Adrenal gland (tissue), 12 donors: ENCODE measurements around the gene SORL1. TPM values are rescaled to one million over a fixed set of nuclear protein-coding genes. Genes with fewer than 3 reads are reported as not detected.
"Not testable (repeated sequence)": the region's sequence is repeated elsewhere in the genome, so short reads cannot be mapped to it uniquely, and the experiment has no call there.

ENCODE experiments used
- DNase-seq, 7 donors: peaks; one replicate each; pipeline ENCODE4 v3.0.0-alpha.2; 2019 to 2020
- H3K27ac ChIP-seq, 5 donors: fragments of 200-600 bp; sonication (generic) in 4 of 5; 1 replicate in 3 of 5; 2 replicates in 2 of 5; pipeline versions ENCODE4 v1.5.1 to v1.8.0; 2016 to 2020; ENCODE audit warnings: mild to moderate bottlenecking in 1 of 5
- H3K27me3 ChIP-seq: fragments of 200-600 bp; 2 replicates; pipeline ENCODE4 v1.8.0; 2021
- H3K36me3 ChIP-seq, 2 donors: fragments of 200-600 bp; replicated peaks in 1 of 2; 1 replicate in 1 of 2; 2 replicates in 1 of 2; pipeline versions ENCODE4 v1.5.1 to v1.8.0; 2018 to 2022
- H3K4me1 ChIP-seq, 2 donors: fragments of 200-600 bp; replicated peaks in 1 of 2; 1 replicate in 1 of 2; 2 replicates in 1 of 2; pipeline versions ENCODE4 v1.5.1 to v1.8.0; 2018 to 2021
- H3K4me3 ChIP-seq, 4 donors: fragments of 200-600 bp; sonication (generic) in 3 of 4; one replicate each; pipeline ENCODE4 v1.5.1; 2016 to 2018
- H3K9me3 ChIP-seq, 3 donors: fragments of 200-600 bp; sonication (generic) in 1 of 3; replicated peaks in 1 of 3; 1 replicate in 2 of 3; 2 replicates in 1 of 3; pipeline versions ENCODE4 v1.5.1 to v1.8.0; 2016 to 2021
- CTCF ChIP-seq, 6 experiments: fragments of 450-650 bp in 4 of 6; fragments of 200-600 bp in 2 of 6; sonication (generic) in 1 of 6; IDR thresholded peaks; 1 replicate in 5 of 6; 2 replicates in 1 of 6; pipeline versions ENCODE4 v1.5.1 to v1.8.0; 2016 to 2021; ENCODE audit warnings: antibody characterized with exemption in 6 of 6, mild to moderate bottlenecking in 2 of 6, moderate library complexity in 1 of 6
- POLR2A ChIP-seq, 2 donors: fragments of 450-650 bp; IDR thresholded peaks; one replicate each; pipeline ENCODE4 v1.6.1; 2017; ENCODE audit warnings: antibody characterized with exemption in 2 of 2, mild to moderate bottlenecking in 2 of 2, moderate library complexity in 1 of 2
- WGBS, 4 donors: extraction: QIAGEN DNeasy Blood & Tissue Kit in 2 of 4; methylation state at CpG; one replicate each; pipeline versions ENCODE4 v1.1.5 to v1.1.7; 2013 to 2017; 5-methylcytosine and 5-hydroxymethylcytosine counted together
- intact Hi-C, 2 donors: fragments of 100-400 bp; cut with DNase I; formaldehyde crosslinking; loops; one replicate each; pipeline versions ENCODE4 v1.14.1 to v1.15.0; 2022 to 2023
- polyA plus RNA-seq, 3 donors: library from polyadenylated mRNA; stranded (reverse); fragments of 200-250 nt in 2 of 3; fragments of 350-450 nt in 1 of 3; fragmentation: Illumina TruSeq in 1 of 3; extraction: RNeasy Lipid Tissue Mini Kit (QIAGEN cat#74804) in 1 of 3; gene quantifications; one replicate each; pipeline ENCODE4 v1.2.3, GENCODE V29; 2013 to 2014
- total RNA-seq, 9 donors: library from RNA; depleted of rRNA in 4 of 9; stranded (reverse); fragments of >200 nt in 4 of 9; fragments of 120-200 nt in 1 of 9; fragmentation: NEBNext Ultra II Directional in 1 of 9; extraction: Animal tissue kit (Norgen Biotek cat#: 25700) in 1 of 9; gene quantifications; one replicate each; pipeline versions ENCODE4 v1.1.0 to v1.2.4, GENCODE V29; 2013 to 2023
- donor health status: healthy with polysubstance abuse.
- donor health status: Bipolar disorder and iron deficiency.
- donor health status: DM: yes; HTN: yes; CAD: no.
- donor health status: DM: no; HTN: no; CAD: no.
- donor health status: DM: no; HTN: no; CAD: no.
- donor health status: DM: yes; HTN: yes; CAD: no.

The SORL1 gene
- total and polyA plus RNA-seq, 12 donors, result 1.0 to 28.6 (median 8.9) TPM

- TF ChIP-seq CTCF (IDR thresholded peaks at IDR 0.05) (no peak), POLR2A (IDR thresholded peaks at IDR 0.05) (no peak)
- no peak for DNase-seq
- WGBS, 4 donors, result 68 to 87% (median 77%) methylated on average over 3 of the region's 3 CpGs
- no peak overlapping the region for H3K4me3 ChIP-seq
- H3K9me3 ChIP-seq, result no peaks in the 10 kb centered on the region
- H3K4me1 ChIP-seq, result no peaks in the 10 kb centered on the region
- H3K27me3 ChIP-seq, result no peaks in the 10 kb centered on the region
- H3K27ac ChIP-seq, result no peak overlapping the region
- intact Hi-C loops, result no loop called here
- H3K36me3 ChIP-seq, result no peaks in the 10 kb centered on the region
Observed at GRCh38 chr11:121567995-121568394, 115.9 kb downstream of the SORL1 start.

- H3K4me3 ChIP-seq, H3K9me3 ChIP-seq, H3K4me1 ChIP-seq, DNase-seq, H3K27me3 ChIP-seq, intact Hi-C loops, H3K27ac ChIP-seq, H3K36me3 ChIP-seq: not testable (repeated sequence)
- WGBS, 4 donors, result 88 to 92% (median 89%) methylated on average over 30 of the region's 30 CpGs
Observed at GRCh38 chr11:121569332-121570299, 117.5 kb downstream of the SORL1 start.

- no peak for DNase-seq
- no peak overlapping the region for H3K4me3 ChIP-seq
- WGBS, 4 donors, result 72 to 92% (median 82%) methylated on average over 3 of the region's 3 CpGs
- H3K27ac ChIP-seq, result no peak overlapping the region
- TF ChIP-seq POLR2A (IDR thresholded peaks at IDR 0.05) (no peak), CTCF (IDR thresholded peaks at IDR 0.05) (no peak)
- intact Hi-C loops, result no loop called here
- no peaks in the 10 kb centered on the region for H3K36me3 ChIP-seq
- H3K4me1 ChIP-seq, result peaks cover 0 to 2% of the 10 kb centered on the region in 2 donors
- no peaks in the 10 kb centered on the region for H3K9me3 ChIP-seq
- H3K27me3 ChIP-seq, result no peaks in the 10 kb centered on the region
Observed at GRCh38 chr11:121570453-121570852, 118.3 kb downstream of the SORL1 start.

- H3K36me3 ChIP-seq, result no peaks in the 10 kb centered on the region
- no peak overlapping the region for H3K4me3 ChIP-seq
- DNase-seq, result no peak
- no peak overlapping the region for H3K27ac ChIP-seq
- H3K9me3 ChIP-seq, result no peaks in the 10 kb centered on the region
- whole genome bisulfite sequencing, 4 donors, result 66 to 69% (median 68%) methylated on average over 4 of the region's 4 CpGs
- intact Hi-C loops, result no loop called here
- no peaks in the 10 kb centered on the region for H3K27me3 ChIP-seq
- TF ChIP-seq POLR2A (IDR thresholded peaks at IDR 0.05) (no peak), CTCF (IDR thresholded peaks at IDR 0.05) (no peak)
- peaks cover 8 to 11% of the 10 kb centered on the region in 2 donors for H3K4me1 ChIP-seq
Observed at GRCh38 chr11:121571506-121571905, 119.4 kb downstream of the SORL1 start.
